Measurements from ENCODE around the gene CCDC197. TPM values are rescaled to one million over a fixed set of nuclear protein-coding genes. Genes with fewer than 3 reads are reported as not detected.

The CCDC197 gene
- polyA plus RNA-seq, 1 experiment, result not detected

GRCh38 chr14:93960774-93961438 lies 36.2 kb upstream of the CCDC197 start:
- H3K27ac ChIP-seq (ENCODE audit: low read depth, low read length), result no peak overlapping the region
- CTCF ChIA-PET, result interaction anchor here (1.3 to 2.9 kb wide), 2 partner anchors 21 to 43 kb away, joined by 4 to 17 read pairs; no protein-coding TSS in a partner anchor

GRCh38 chr14:93961620-93962019 lies 35.5 kb upstream of the CCDC197 start:
- no peak overlapping the region for H3K27ac ChIP-seq (ENCODE audit: low read depth, low read length)
- no peaks in the 10 kb centered on the region for H3K27me3 ChIP-seq (ENCODE audit: control insufficient read depth, insufficient read depth, low read length)
- no peak overlapping the region for H3K4me3 ChIP-seq (ENCODE audit: low read depth, low read length)
- DNase-seq (ENCODE audit: low read depth, low spot score), result no peak
- POLR2A ChIA-PET, result no interaction called here
- H3K9me3 ChIP-seq (ENCODE audit: control insufficient read depth, insufficient read depth, low read length), result peaks cover 4% of the 10 kb centered on the region; the same call in 1 of the 2 replicates
- TF ChIP-seq CTCF (IDR thresholded peaks at IDR 0.05; ENCODE audit: low read depth, low read length), result no peak
- CTCF ChIA-PET, result interaction anchor here (1.3 kb wide), 1 partner anchor 43 kb away, joined by 4 read pairs; no protein-coding TSS in a partner anchor

More at GRCh38 chr14:93960774-93961438, 36.2 kb upstream of the CCDC197 start:
- DNase-seq (ENCODE audit: low read depth, low spot score), result no peak
- TF ChIP-seq CTCF (IDR thresholded peaks at IDR 0.05; ENCODE audit: low read depth, low read length), result no peak
- no peaks in the 10 kb centered on the region for H3K27me3 ChIP-seq (ENCODE audit: control insufficient read depth, insufficient read depth, low read length)
- POLR2A ChIA-PET, result interaction anchor here (0.8 kb wide), 1 partner anchor 10 kb away, joined by 5 read pairs; no protein-coding TSS in a partner anchor
- H3K4me3 ChIP-seq (ENCODE audit: low read depth, low read length), result no peak overlapping the region
- peaks cover 4% of the 10 kb centered on the region; the same call in 1 of the 2 replicates for H3K9me3 ChIP-seq (ENCODE audit: control insufficient read depth, insufficient read depth, low read length)

- POLR2A ChIA-PET, result no interaction called here
- CTCF ChIA-PET, result no interaction called here
- Histone ChIP-seq H3K27ac (ENCODE audit: low read depth, low read length) (no peak overlapping the region), H3K4me3 (ENCODE audit: low read depth, low read length) (no peak overlapping the region), H3K27me3 (ENCODE audit: control insufficient read depth, insufficient read depth, low read length) (no peaks in the 10 kb centered on the region), H3K9me3 (ENCODE audit: control insufficient read depth, insufficient read depth, low read length) (peaks cover 4% of the 10 kb centered on the region; the same call in 1 of the 2 replicates)
- DNase-seq (ENCODE audit: low read depth, low spot score), result no peak
- TF ChIP-seq CTCF (IDR thresholded peaks at IDR 0.05; ENCODE audit: low read depth, low read length), result no peak
These were observed 34.1 kb upstream of the CCDC197 start for GRCh38 chr14:93962701-93963601.

GRCh38 chr14:93963692-93964091 lies 33.4 kb upstream of the CCDC197 start:
- Histone ChIP-seq H3K27ac (ENCODE audit: low read depth, low read length) (no peak overlapping the region), H3K9me3 (ENCODE audit: control insufficient read depth, insufficient read depth, low read length) (peaks cover 4% of the 10 kb centered on the region; the same call in 1 of the 2 replicates), H3K4me3 (ENCODE audit: low read depth, low read length) (no peak overlapping the region), H3K27me3 (ENCODE audit: control insufficient read depth, insufficient read depth, low read length) (no peaks in the 10 kb centered on the region)
- TF ChIP-seq CTCF (IDR thresholded peaks at IDR 0.05; ENCODE audit: low read depth, low read length), result no peak
- ChIA-PET POLR2A (no interaction called here), CTCF (no interaction called here)
- DNase-seq (ENCODE audit: low read depth, low spot score), result no peak
